ENCODE data around the gene TRIM29. TPM values are rescaled to one million over a fixed set of nuclear protein-coding genes. Genes with fewer than 3 reads are reported as not detected.

TRIM29 gene
- total RNA-seq, 1 donor from 2014 or later: not detected

- Mint-ChIP-seq H3K9me3 (ENCODE audit: unreplicated experiment) (no peaks in the 10 kb centered on the region), H3K36me3 (ENCODE audit: low read depth, unreplicated experiment) (peaks cover 4% of the 10 kb centered on the region), H3K27me3 (ENCODE audit: unreplicated experiment) (peaks cover 8% of the 10 kb centered on the region), H3K27ac (ENCODE audit: unreplicated experiment) (no peak overlapping the region), H3K4me3 (ENCODE audit: unreplicated experiment) (no peak overlapping the region), H3K4me1 (ENCODE audit: unreplicated experiment) (peaks cover 19% of the 10 kb centered on the region)
- DNase-seq (ENCODE audit: low spot score): no peak
- no peak for TF ChIP-seq CTCF (IDR thresholded peaks at IDR 0.05; ENCODE audit: unreplicated experiment)
Measured at GRCh38 chr11:120178561-120179056, 40.7 kb upstream of the TRIM29 start.

GRCh38 chr11:120174866-120175265 lies 37.0 kb upstream of the TRIM29 start:
- no peak overlapping the region for H3K4me3 Mint-ChIP-seq (ENCODE audit: unreplicated experiment)
- peaks cover 4% of the 10 kb centered on the region for H3K36me3 Mint-ChIP-seq (ENCODE audit: low read depth, unreplicated experiment)
- H3K9me3 Mint-ChIP-seq (ENCODE audit: unreplicated experiment): no peaks in the 10 kb centered on the region
- peaks cover 22% of the 10 kb centered on the region for H3K27me3 Mint-ChIP-seq (ENCODE audit: unreplicated experiment)
- no peak for DNase-seq (ENCODE audit: low spot score)
- H3K27ac Mint-ChIP-seq (ENCODE audit: unreplicated experiment): no peak overlapping the region
- H3K4me1 Mint-ChIP-seq (ENCODE audit: unreplicated experiment): no peaks in the 10 kb centered on the region
- TF ChIP-seq CTCF (IDR thresholded peaks at IDR 0.05; ENCODE audit: unreplicated experiment): no peak

- no peak overlapping the region for H3K4me3 Mint-ChIP-seq (ENCODE audit: unreplicated experiment)
- TF ChIP-seq CTCF (IDR thresholded peaks at IDR 0.05; ENCODE audit: unreplicated experiment): no peak
- H3K27ac Mint-ChIP-seq (ENCODE audit: unreplicated experiment): no peak overlapping the region
- H3K27me3 Mint-ChIP-seq (ENCODE audit: unreplicated experiment): peaks cover 19% of the 10 kb centered on the region
- no peaks in the 10 kb centered on the region for H3K9me3 Mint-ChIP-seq (ENCODE audit: unreplicated experiment)
- no peaks in the 10 kb centered on the region for H3K4me1 Mint-ChIP-seq (ENCODE audit: unreplicated experiment)
- no peak for DNase-seq (ENCODE audit: low spot score)
- H3K36me3 Mint-ChIP-seq (ENCODE audit: low read depth, unreplicated experiment): peaks cover 4% of the 10 kb centered on the region
Measured at GRCh38 chr11:120173807-120174206, 35.9 kb upstream of the TRIM29 start.

- Mint-ChIP-seq H3K27me3 (ENCODE audit: unreplicated experiment) (peaks cover 19% of the 10 kb centered on the region), H3K36me3 (ENCODE audit: low read depth, unreplicated experiment) (peaks cover 4% of the 10 kb centered on the region), H3K27ac (ENCODE audit: unreplicated experiment) (no peak overlapping the region), H3K9me3 (ENCODE audit: unreplicated experiment) (no peaks in the 10 kb centered on the region), H3K4me1 (ENCODE audit: unreplicated experiment) (no peaks in the 10 kb centered on the region), H3K4me3 (ENCODE audit: unreplicated experiment) (no peak overlapping the region)
- DNase-seq (ENCODE audit: low spot score): no peak
- no peak for TF ChIP-seq CTCF (IDR thresholded peaks at IDR 0.05; ENCODE audit: unreplicated experiment)
Measured at GRCh38 chr11:120173019-120173705, 35.2 kb upstream of the TRIM29 start.

All from endothelial cell (in vitro differentiated cells).